ENCODE data around the gene DDR2. TPM values are rescaled to one million over a fixed set of nuclear protein-coding genes. Genes with fewer than 3 reads are reported as not detected.
"Not testable (repeated sequence)": the region's sequence is repeated elsewhere in the genome, so short reads cannot be mapped to it uniquely, and the experiment has no call there.

Gene DDR2
- polyA plus RNA-seq, 3 donors = 0.07 TPM; not detected in 2

GRCh38 chr1:162596514-162597170 is 35.6 kb upstream of the DDR2 start:
- H3K9me3 ChIP-seq (replicated peaks in 1 of 2; ENCODE audit: control insufficient read depth in 1 of 2, insufficient read depth in 1 of 2, low read length in 2 of 2) = no peaks in the 10 kb centered on the region
- no peak overlapping the region for H3K4me3 ChIP-seq (replicated peaks in 1 of 3; ENCODE audit: low read depth in 2 of 3, low read length in 3 of 3)
- no peaks in the 10 kb centered on the region for H3K4me1 Mint-ChIP-seq
- no peak overlapping the region for H3K27ac Mint-ChIP-seq
- peaks cover 0 to 2% (median 0%) of the 10 kb centered on the region in 7 donors for H3K9me3 Mint-ChIP-seq
- no peak overlapping the region for H3K4me3 Mint-ChIP-seq
- no peaks in the 10 kb centered on the region for H3K27me3 Mint-ChIP-seq (ENCODE audit: low read depth in 3 of 3)
- no peaks in the 10 kb centered on the region for H3K4me1 ChIP-seq (ENCODE audit: control insufficient read depth in 1 of 2, insufficient read depth in 2 of 2, low read length in 2 of 2)
- peaks cover 23 to 25% of the 10 kb centered on the region in 2 donors for H3K36me3 Mint-ChIP-seq
- no peak for DNase-seq
- peaks cover 0 to 5% of the 10 kb centered on the region in 2 donors for H3K36me3 ChIP-seq (replicated peaks in 1 of 2; ENCODE audit: control insufficient read depth in 1 of 2, insufficient read depth in 2 of 2, low read length in 2 of 2)
- no peak overlapping the region for H2AFZ ChIP-seq (ENCODE audit: insufficient read depth, low read depth, low read length, poor library complexity, severe bottlenecking)
- no peaks in the 10 kb centered on the region for H3K79me2 ChIP-seq (ENCODE audit: insufficient read depth, low read length)
- intact Hi-C loops (cut with micrococcal nuclease) = no loop called here
- no peak for TF ChIP-seq CTCF (IDR thresholded peaks at IDR 0.05)
- H3K27me3 ChIP-seq (ENCODE audit: control insufficient read depth in 2 of 2, insufficient read depth in 2 of 2, low read length in 2 of 2) = no peaks in the 10 kb centered on the region
- 92% methylated on average over 2 of the region's 2 CpGs for WGBS (ENCODE audit: insufficient coverage)
- no peak overlapping the region for H3K9ac ChIP-seq (ENCODE audit: insufficient read depth, low read length, poor library complexity, severe bottlenecking)
- no peak overlapping the region for H3K27ac ChIP-seq (ENCODE audit: low read depth in 1 of 2, low read length in 2 of 2)
- no peaks in the 10 kb centered on the region for H4K20me1 ChIP-seq (ENCODE audit: insufficient read depth, low read length)
- no peak overlapping the region for H3K4me2 ChIP-seq (replicated peaks; ENCODE audit: extremely low read depth, low read length, poor library complexity, severe bottlenecking)

GRCh38 chr1:162599451-162599850 is 32.8 kb upstream of the DDR2 start:
- Histone ChIP-seq H3K9ac (ENCODE audit: insufficient read depth, low read length, poor library complexity, severe bottlenecking) (no peak overlapping the region), H3K4me1 (ENCODE audit: control insufficient read depth in 1 of 2, insufficient read depth in 2 of 2, low read length in 2 of 2) (no peaks in the 10 kb centered on the region), H3K4me3 (replicated peaks in 1 of 3; ENCODE audit: low read depth in 2 of 3, low read length in 3 of 3) (no peak overlapping the region), H3K27me3 (ENCODE audit: control insufficient read depth in 2 of 2, insufficient read depth in 2 of 2, low read length in 2 of 2) (no peaks in the 10 kb centered on the region), H3K36me3 (replicated peaks in 1 of 2; ENCODE audit: control insufficient read depth in 1 of 2, insufficient read depth in 2 of 2, low read length in 2 of 2) (peaks cover 0 to 5% of the 10 kb centered on the region in 2 donors), H2AFZ (ENCODE audit: insufficient read depth, low read depth, low read length, poor library complexity, severe bottlenecking) (no peak overlapping the region), H3K4me2 (replicated peaks; ENCODE audit: extremely low read depth, low read length, poor library complexity, severe bottlenecking) (no peak overlapping the region), H4K20me1 (ENCODE audit: insufficient read depth, low read length) (no peaks in the 10 kb centered on the region), H3K9me3 (replicated peaks in 1 of 2; ENCODE audit: control insufficient read depth in 1 of 2, insufficient read depth in 1 of 2, low read length in 2 of 2) (no peaks in the 10 kb centered on the region), H3K27ac (ENCODE audit: low read depth in 1 of 2, low read length in 2 of 2) (no peak overlapping the region), H3K79me2 (ENCODE audit: insufficient read depth, low read length) (no peaks in the 10 kb centered on the region)
- H3K4me1 Mint-ChIP-seq = no peaks in the 10 kb centered on the region
- no peak overlapping the region for H3K27ac Mint-ChIP-seq
- peaks cover 0 to 2% (median 0%) of the 10 kb centered on the region in 7 donors for H3K9me3 Mint-ChIP-seq
- no peak for TF ChIP-seq CTCF (IDR thresholded peaks at IDR 0.05)
- no CpG with 5 or more reads among the region's 1 CpG for WGBS (ENCODE audit: insufficient coverage)
- H3K36me3 Mint-ChIP-seq = peaks cover 15 to 17% of the 10 kb centered on the region in 2 donors
- DNase-seq = no peak
- intact Hi-C loops (cut with micrococcal nuclease) = no loop called here
- H3K4me3 Mint-ChIP-seq = no peak overlapping the region
- H3K27me3 Mint-ChIP-seq (ENCODE audit: low read depth in 3 of 3) = peaks cover 0 to 1% (median 0%) of the 10 kb centered on the region in 3 donors

DNA sequence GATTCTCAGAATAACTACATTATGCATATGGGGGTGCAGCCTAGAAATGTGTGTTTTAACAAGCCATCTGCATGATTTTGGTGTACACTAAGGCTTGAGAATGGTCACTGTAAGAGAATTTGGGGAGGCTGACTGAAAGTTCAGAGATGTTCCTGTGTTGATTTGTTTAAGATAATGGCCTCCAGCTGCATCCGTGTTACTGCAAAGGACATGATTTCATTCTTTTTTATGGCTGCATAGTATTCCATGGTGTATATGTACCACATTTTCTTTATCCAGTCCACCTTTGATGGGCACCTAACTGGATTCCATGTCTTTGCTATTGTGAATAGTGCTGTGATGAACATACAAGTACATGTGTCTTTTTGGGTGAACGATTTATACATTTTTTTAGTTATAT is 29.1 kb upstream of the DDR2 start:
- H3K4me2 ChIP-seq (replicated peaks; ENCODE audit: extremely low read depth, low read length, poor library complexity, severe bottlenecking); H3K9me3 ChIP-seq (replicated peaks in 1 of 2; ENCODE audit: control insufficient read depth in 1 of 2, insufficient read depth in 1 of 2, low read length in 2 of 2); H2AFZ ChIP-seq (ENCODE audit: insufficient read depth, low read depth, low read length, poor library complexity, severe bottlenecking); H3K4me3 ChIP-seq (replicated peaks in 1 of 3; ENCODE audit: low read depth in 2 of 3, low read length in 3 of 3); H3K9me3 Mint-ChIP-seq; H3K4me1 Mint-ChIP-seq; DNase-seq; H3K79me2 ChIP-seq (ENCODE audit: insufficient read depth, low read length); H3K4me1 ChIP-seq (ENCODE audit: control insufficient read depth in 1 of 2, insufficient read depth in 2 of 2, low read length in 2 of 2); H3K9ac ChIP-seq (ENCODE audit: insufficient read depth, low read length, poor library complexity, severe bottlenecking); H4K20me1 ChIP-seq (ENCODE audit: insufficient read depth, low read length); H3K27ac ChIP-seq (ENCODE audit: low read depth in 1 of 2, low read length in 2 of 2); H3K27ac Mint-ChIP-seq; H3K36me3 ChIP-seq (replicated peaks in 1 of 2; ENCODE audit: control insufficient read depth in 1 of 2, insufficient read depth in 2 of 2, low read length in 2 of 2); intact Hi-C loops (cut with micrococcal nuclease); H3K27me3 Mint-ChIP-seq (ENCODE audit: low read depth in 3 of 3); H3K27me3 ChIP-seq (ENCODE audit: control insufficient read depth in 2 of 2, insufficient read depth in 2 of 2, low read length in 2 of 2); H3K4me3 Mint-ChIP-seq: not testable (repeated sequence)
- H3K36me3 Mint-ChIP-seq = peaks cover 11 to 17% of the 10 kb centered on the region in 2 donors
- WGBS (ENCODE audit: insufficient coverage) = 80% methylated on average over 1 of the region's 2 CpGs

Measured in CD14-positive monocyte (primary cell).